Type B pancreatic cell (in vitro differentiated cells): ENCODE measurements around the gene OAS2. TPM values are rescaled to one million over a fixed set of nuclear protein-coding genes. Genes with fewer than 3 reads are reported as not detected.

ENCODE experiments used
- DNase-seq: peaks from one replicate; pipeline ENCODE4 v3.0.0; 2021; ENCODE audit warnings: mixed read lengths; ENCODE audit not compliant: unreplicated experiment; ENCODE audit errors: extremely low spot score
- H3K27ac Mint-ChIP-seq: 2 replicates; pipeline ENCODE4 v1.8.0; 2021; ENCODE audit warnings: mild to moderate bottlenecking, mixed read lengths
- H3K27me3 Mint-ChIP-seq: 2 replicates; pipeline ENCODE4 v1.8.0; 2021; ENCODE audit warnings: mixed read lengths
- H3K36me3 Mint-ChIP-seq: 2 replicates; pipeline ENCODE4 v1.8.0; 2021; ENCODE audit warnings: mixed read lengths
- H3K4me1 Mint-ChIP-seq: one replicate; pipeline ENCODE4 v1.8.0; 2021; ENCODE audit warnings: mixed read lengths; ENCODE audit not compliant: unreplicated experiment
- H3K4me3 Mint-ChIP-seq: 2 replicates; pipeline ENCODE4 v1.8.0; 2021; ENCODE audit warnings: mild to moderate bottlenecking, mixed read lengths
- H3K9me3 Mint-ChIP-seq: 2 replicates; pipeline ENCODE4 v1.8.0; 2021; ENCODE audit warnings: mixed read lengths
- CTCF ChIP-seq: fragments of 200-600 bp; sonication (generic); conservative IDR thresholded peaks from 2 replicates; pipeline ENCODE4 v1.5.0; 2021; ENCODE audit warnings: antibody characterized with exemption, mild to moderate bottlenecking
- total RNA-seq: library from RNA; stranded (reverse); gene quantifications from 2 replicates; pipeline ENCODE4 v1.2.1, GENCODE V29; 2021; ENCODE audit warnings: low replicate concordance

Gene OAS2
- total RNA-seq, 1 donor from 2014 or later, result 1.8 TPM

- Mint-ChIP-seq H3K36me3 (peaks cover 5% of the 10 kb centered on the region), H3K27ac (no peak overlapping the region), H3K4me1 (no peaks in the 10 kb centered on the region), H3K27me3 (peaks cover 12% of the 10 kb centered on the region), H3K4me3 (no peak overlapping the region), H3K9me3 (no peaks in the 10 kb centered on the region)
- no peak for TF ChIP-seq CTCF
- no peak for DNase-seq
Observed at GRCh38 chr12:112961074-112961473, 17.2 kb upstream of the OAS2 start.

GRCh38 chr12:112961536-112961935 is 16.8 kb upstream of the OAS2 start:
- Mint-ChIP-seq H3K27ac (no peak overlapping the region), H3K9me3 (no peaks in the 10 kb centered on the region), H3K4me1 (no peaks in the 10 kb centered on the region), H3K36me3 (peaks cover 5% of the 10 kb centered on the region), H3K4me3 (no peak overlapping the region), H3K27me3 (peaks cover 7% of the 10 kb centered on the region)
- no peak for TF ChIP-seq CTCF
- DNase-seq, result no peak

GRCh38 chr12:112962561-112962960 is 15.8 kb upstream of the OAS2 start:
- Mint-ChIP-seq H3K9me3 (no peaks in the 10 kb centered on the region), H3K4me1 (no peaks in the 10 kb centered on the region), H3K27me3 (peaks cover 6% of the 10 kb centered on the region), H3K36me3 (peaks cover 5% of the 10 kb centered on the region), H3K4me3 (no peak overlapping the region), H3K27ac (no peak overlapping the region)
- no peak for DNase-seq
- no peak for TF ChIP-seq CTCF

GRCh38 chr12:112963227-112963861 is 15.0 kb upstream of the OAS2 start:
- DNase-seq, result no peak
- peaks cover 5% of the 10 kb centered on the region for H3K36me3 Mint-ChIP-seq
- H3K4me1 Mint-ChIP-seq, result no peaks in the 10 kb centered on the region

GRCh38 chr12:112964067-112964670 is 14.2 kb upstream of the OAS2 start:
- H3K27me3 Mint-ChIP-seq, result peaks cover 6% of the 10 kb centered on the region
- TF ChIP-seq CTCF, result no peak
- no peak for DNase-seq
- no peaks in the 10 kb centered on the region for H3K9me3 Mint-ChIP-seq
- H3K27ac Mint-ChIP-seq, result no peak overlapping the region
- no peaks in the 10 kb centered on the region for H3K4me1 Mint-ChIP-seq
- H3K36me3 Mint-ChIP-seq, result peaks cover 5% of the 10 kb centered on the region
- no peak overlapping the region for H3K4me3 Mint-ChIP-seq

More at GRCh38 chr12:112963227-112963861, 15.0 kb upstream of the OAS2 start:
- no peak for TF ChIP-seq CTCF
- Mint-ChIP-seq H3K27ac (no peak overlapping the region), H3K4me3 (no peak overlapping the region), H3K27me3 (peaks cover 6% of the 10 kb centered on the region), H3K9me3 (no peaks in the 10 kb centered on the region)
